CD4-positive, alpha-beta T cell treated with Interleukin-6 for 4 hours (primary cell): ENCODE results near the gene KCMF1.

Experiments used
- DNase-seq: peaks from one replicate; pipeline ENCODE4 v3.0.0-alpha.2; 2020; ENCODE audit warnings: mixed read lengths

Gene KCMF1

DNA sequence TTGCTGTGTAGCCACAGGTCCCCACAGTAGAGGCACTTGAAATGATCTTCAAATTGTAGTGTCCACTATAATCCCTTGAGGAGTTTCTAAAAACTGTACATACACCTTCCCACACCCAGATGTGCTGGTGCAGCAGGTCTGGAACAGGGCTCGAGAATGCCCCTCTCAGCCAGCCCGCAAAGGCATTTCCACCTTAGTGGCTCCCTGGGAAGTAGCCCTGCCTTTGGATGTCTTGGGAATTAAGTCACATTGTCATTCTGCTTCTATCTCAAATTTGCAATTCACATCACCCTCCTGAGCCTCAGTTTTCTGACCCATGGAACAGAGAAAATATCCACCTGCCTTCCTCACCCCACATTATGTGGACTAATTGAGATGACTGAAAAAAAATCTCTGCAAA, 118.0 kb downstream of the KCMF1 start:
- DNase-seq: no peak

- no peak for DNase-seq
Measured at GRCh38 chr2:85089585-85089984, 118.6 kb downstream of the KCMF1 start.

DNA sequence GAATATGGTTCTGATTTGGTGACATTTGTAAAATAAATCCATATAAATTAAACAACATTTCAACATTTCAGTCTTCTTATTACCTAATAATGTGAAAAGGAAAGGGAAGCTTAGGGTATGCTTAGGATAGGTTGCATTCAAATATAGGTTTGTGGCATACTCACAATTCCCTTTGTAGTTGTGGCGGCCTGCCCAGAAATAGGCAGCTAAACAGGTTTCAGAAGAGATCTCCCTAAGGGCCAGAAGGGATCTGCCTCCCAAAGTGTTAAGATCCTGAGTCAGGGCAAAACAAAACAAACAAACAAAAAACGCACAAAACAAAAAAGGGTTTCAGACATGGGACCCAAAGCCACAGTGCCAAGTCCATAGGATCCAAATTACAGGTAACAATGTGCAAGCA, 120.9 kb downstream of the KCMF1 start:
- DNase-seq: no peak

DNA sequence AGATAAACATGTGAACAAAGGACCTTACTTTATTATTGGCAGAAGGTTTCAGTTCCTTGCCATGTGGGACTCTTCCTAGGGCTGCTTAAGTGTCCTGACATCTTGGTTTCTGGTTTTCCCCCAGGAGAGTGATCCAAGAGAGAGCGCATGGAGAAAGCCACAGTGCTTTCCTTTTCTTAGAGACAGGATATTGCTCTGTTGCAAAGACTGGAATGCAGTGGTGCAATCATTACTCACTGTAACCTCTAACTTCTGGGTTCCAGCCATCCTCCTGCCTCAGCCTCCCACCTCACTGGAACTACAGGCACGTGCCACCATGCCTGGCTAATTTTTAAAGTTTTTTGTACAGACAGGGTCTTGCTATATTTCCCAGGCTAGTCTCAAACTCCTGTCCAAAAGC, 124.1 kb downstream of the KCMF1 start:
- no peak for DNase-seq

GRCh38 chr2:85096616-85097015, 125.7 kb downstream of the KCMF1 start:
- DNase-seq: no peak

DNA sequence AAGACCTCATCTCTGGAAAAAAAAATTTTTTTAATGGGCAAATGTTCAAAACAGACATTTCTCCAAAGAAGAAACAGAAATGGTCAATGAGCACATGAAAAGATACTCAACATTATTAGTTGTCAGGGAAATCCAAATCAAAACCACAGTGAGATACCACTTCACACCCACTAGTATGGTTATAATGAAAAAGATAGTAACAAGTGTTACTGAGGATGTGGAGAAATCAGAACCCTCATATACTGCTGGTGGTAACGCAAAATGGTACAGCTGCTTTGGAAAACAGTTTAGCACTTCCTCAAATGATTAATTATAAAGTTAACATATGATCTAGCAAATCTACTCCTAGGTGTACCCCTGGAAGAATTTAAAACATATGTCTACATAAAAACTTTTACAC, 133.3 kb downstream of the KCMF1 start:
- no peak for DNase-seq

DNA sequence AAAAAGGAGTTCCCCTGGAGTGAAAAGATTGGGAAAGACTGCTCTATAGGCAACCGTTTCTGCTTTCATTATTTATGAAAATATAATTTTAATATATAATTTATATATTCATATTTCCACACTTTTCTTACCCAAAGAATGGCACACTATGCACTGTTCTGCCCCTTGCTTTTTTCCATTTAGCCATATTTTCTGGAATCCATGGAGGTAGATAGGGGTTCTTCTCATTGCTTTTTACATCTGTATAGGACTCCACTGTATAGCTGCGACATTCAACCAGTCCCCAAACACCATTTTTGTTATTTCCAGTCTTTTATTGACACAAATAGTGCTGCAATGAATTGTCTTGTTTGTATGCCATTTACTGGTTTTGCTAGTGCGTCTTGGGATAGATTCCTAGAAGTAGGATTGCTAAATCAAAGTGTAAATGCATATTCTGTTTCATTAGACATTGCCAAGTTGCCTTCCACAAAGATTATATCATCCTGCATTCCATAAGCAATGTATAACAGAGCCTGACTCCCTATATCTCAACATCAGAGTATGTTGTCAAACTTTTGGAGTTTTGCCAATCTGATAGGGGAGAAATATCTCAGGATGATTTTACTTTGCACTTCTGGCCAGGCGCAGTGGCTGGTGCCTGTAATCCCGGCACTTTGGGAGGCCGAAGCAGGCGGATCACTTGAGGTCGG, 135.7 kb downstream of the KCMF1 start:
- DNase-seq: no peak
